GM12892 (cell line): ENCODE data around the gene SMARCA2.

Experiments
- POLR2A ChIP-seq: IDR thresholded peaks from 2 replicates; pipeline ENCODE4 v1.6.1; 2011; ENCODE audit warnings: low read depth, low read length, control low read depth
- POLR2AphosphoS5 ChIP-seq: IDR thresholded peaks from 2 replicates; pipeline ENCODE4 v1.6.1; 2011; ENCODE audit warnings: low read depth, low read length, control low read depth
- TAF1 ChIP-seq: IDR thresholded peaks from 2 replicates; pipeline ENCODE4 v1.6.1; 2011; ENCODE audit warnings: low read depth, mild to moderate bottlenecking, control low read depth, low read length, borderline replicate concordance

GRCh38 chr9:2142212-2142611 lies 127.1 kb downstream of the SMARCA2 start:
- TF ChIP-seq POLR2A (no peak), TAF1 (no peak), POLR2AphosphoS5 (no peak)
